ENCODE data around the gene HADHB.

Gene HADHB

GRCh38 chr2:26244309-26245230 lies at the start of gene HADHB, which contains the start of gene HADHA:
Gene HADHB, plus strand, starts transcription at chr2:26244939. Its CDS starts 9,316 bp downstream, at chr2:26254255.
Gene HADHA, minus strand, starts transcription at chr2:26244632. Its CDS starts 36 bp downstream, at chr2:26244596.
- DNase-seq (ENCODE audit: low spot score): peak; percentile 92

- no peak for DNase-seq (ENCODE audit: low spot score)
Observed at GRCh38 chr2:26195040-26195984, 49.4 kb upstream of the HADHB start.

GRCh38 chr2:26196683-26197418 lies 47.9 kb upstream of the HADHB start:
- peak; percentile 23 for DNase-seq (ENCODE audit: low spot score)

- no peak for DNase-seq (ENCODE audit: low spot score)
Observed at GRCh38 chr2:26197516-26197915, 47.2 kb upstream of the HADHB start.

GRCh38 chr2:26202981-26203490 lies 41.7 kb upstream of the HADHB start:
- no peak for DNase-seq (ENCODE audit: low spot score)

GRCh38 chr2:26203906-26204305 lies 40.8 kb upstream of the HADHB start:
- no peak for DNase-seq (ENCODE audit: low spot score)

GRCh38 chr2:26212011-26212410 lies 32.7 kb upstream of the HADHB start:
- DNase-seq (ENCODE audit: low spot score): no peak

- DNase-seq (ENCODE audit: low spot score): no peak
Observed at GRCh38 chr2:26214759-26215158, 30.0 kb upstream of the HADHB start.

GRCh38 chr2:26215833-26216232 lies 28.9 kb upstream of the HADHB start:
- no peak for DNase-seq (ENCODE audit: low spot score)

- no peak for DNase-seq (ENCODE audit: low spot score)
Observed at GRCh38 chr2:26216587-26216986, 28.2 kb upstream of the HADHB start.

- DNase-seq (ENCODE audit: low spot score): no peak
Observed at GRCh38 chr2:26217720-26218119, 27.0 kb upstream of the HADHB start.

- peak; percentile 24 for DNase-seq (ENCODE audit: low spot score)
Observed at GRCh38 chr2:26223018-26223417, 21.7 kb upstream of the HADHB start.

- DNase-seq (ENCODE audit: low spot score): no peak
Observed at GRCh38 chr2:26224095-26224494, 20.6 kb upstream of the HADHB start.

- no peak for DNase-seq (ENCODE audit: low spot score)
Observed at GRCh38 chr2:26229595-26229994, 15.1 kb upstream of the HADHB start.

GRCh38 chr2:26230806-26231205 lies 13.9 kb upstream of the HADHB start:
- DNase-seq (ENCODE audit: low spot score): no peak

GRCh38 chr2:26235089-26235488 lies 9.7 kb upstream of the HADHB start:
- DNase-seq (ENCODE audit: low spot score): no peak

- DNase-seq (ENCODE audit: low spot score): no peak
Observed at GRCh38 chr2:26237868-26238267, 6.9 kb upstream of the HADHB start.

GRCh38 chr2:26238311-26238958 lies 6.3 kb upstream of the HADHB start:
- no peak for DNase-seq (ENCODE audit: low spot score)

- DNase-seq (ENCODE audit: low spot score): no peak
Observed at GRCh38 chr2:26241928-26242436, 2.8 kb upstream of the HADHB start.

- DNase-seq (ENCODE audit: low spot score): peak; percentile 46
Observed at GRCh38 chr2:26243470-26244308, 1.1 kb upstream of the HADHB start.
